Neural crest cell (in vitro differentiated cells): ENCODE measurements around the gene EVC. TPM values are rescaled to one million over a fixed set of nuclear protein-coding genes. Genes with fewer than 3 reads are reported as not detected.

Source experiments
- DNase-seq: peaks from one replicate; pipeline ENCODE4 v3.0.0; 2021; ENCODE audit warnings: low read depth, mixed read lengths, low spot score
- H3K27ac Mint-ChIP-seq: one replicate; pipeline ENCODE4 v1.8.0; 2021; ENCODE audit warnings: mild to moderate bottlenecking, mixed read lengths; ENCODE audit not compliant: unreplicated experiment
- H3K27me3 Mint-ChIP-seq: 2 replicates; pipeline ENCODE4 v1.8.0; 2021; ENCODE audit warnings: low read depth, mild to moderate bottlenecking, mixed read lengths
- H3K36me3 Mint-ChIP-seq: 2 replicates; pipeline ENCODE4 v1.8.0; 2021; ENCODE audit warnings: low read depth, mild to moderate bottlenecking, mixed read lengths
- H3K4me1 Mint-ChIP-seq: 2 replicates; pipeline ENCODE4 v1.8.0; 2021; ENCODE audit warnings: mixed read lengths
- H3K4me3 Mint-ChIP-seq: one replicate; pipeline ENCODE4 v1.8.0; 2021; ENCODE audit warnings: mild to moderate bottlenecking, mixed read lengths
- H3K9me3 Mint-ChIP-seq: 2 replicates; pipeline ENCODE4 v1.8.0; 2021; ENCODE audit warnings: mixed read lengths
- total RNA-seq: library from RNA; stranded (reverse); gene quantifications from 2 replicates; pipeline ENCODE4 v1.2.1, GENCODE V29; 2021
- TF ChIP-seq, protein P1 (sequence below): fragments of 200-600 bp; sonication (generic); conservative IDR thresholded peaks from 2 replicates; pipeline ENCODE4 v1.5.0; 2021; ENCODE audit warnings: antibody characterized with exemption, mild to moderate bottlenecking

The EVC gene
- total RNA-seq, 1 donor from 2014 or later = 24.4 TPM

DNA sequence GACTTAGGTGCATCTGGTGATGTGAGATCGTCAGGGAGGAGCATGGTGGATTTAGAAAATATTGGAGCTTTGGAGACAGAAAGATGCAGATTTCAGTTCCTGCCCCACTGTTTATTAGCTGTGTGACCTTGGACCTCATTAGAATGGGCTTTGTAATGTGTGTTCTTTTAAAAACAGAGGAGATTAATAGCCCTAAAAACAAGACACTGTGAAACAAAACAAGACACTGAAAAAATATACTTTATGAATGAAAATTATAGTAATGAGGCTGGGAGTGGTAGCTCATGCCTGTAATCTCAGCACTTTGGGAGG is 79.5 kb downstream of the EVC start:
- no peak overlapping the region for H3K4me3 Mint-ChIP-seq
- H3K27me3 Mint-ChIP-seq = no peaks in the 10 kb centered on the region
- no peak for DNase-seq
- H3K27ac Mint-ChIP-seq = no peak overlapping the region
- H3K9me3 Mint-ChIP-seq = no peaks in the 10 kb centered on the region
- H3K4me1 Mint-ChIP-seq = peaks cover 2% of the 10 kb centered on the region
- H3K36me3 Mint-ChIP-seq = peaks cover 23% of the 10 kb centered on the region
- TF ChIP-seq, protein P1, sequence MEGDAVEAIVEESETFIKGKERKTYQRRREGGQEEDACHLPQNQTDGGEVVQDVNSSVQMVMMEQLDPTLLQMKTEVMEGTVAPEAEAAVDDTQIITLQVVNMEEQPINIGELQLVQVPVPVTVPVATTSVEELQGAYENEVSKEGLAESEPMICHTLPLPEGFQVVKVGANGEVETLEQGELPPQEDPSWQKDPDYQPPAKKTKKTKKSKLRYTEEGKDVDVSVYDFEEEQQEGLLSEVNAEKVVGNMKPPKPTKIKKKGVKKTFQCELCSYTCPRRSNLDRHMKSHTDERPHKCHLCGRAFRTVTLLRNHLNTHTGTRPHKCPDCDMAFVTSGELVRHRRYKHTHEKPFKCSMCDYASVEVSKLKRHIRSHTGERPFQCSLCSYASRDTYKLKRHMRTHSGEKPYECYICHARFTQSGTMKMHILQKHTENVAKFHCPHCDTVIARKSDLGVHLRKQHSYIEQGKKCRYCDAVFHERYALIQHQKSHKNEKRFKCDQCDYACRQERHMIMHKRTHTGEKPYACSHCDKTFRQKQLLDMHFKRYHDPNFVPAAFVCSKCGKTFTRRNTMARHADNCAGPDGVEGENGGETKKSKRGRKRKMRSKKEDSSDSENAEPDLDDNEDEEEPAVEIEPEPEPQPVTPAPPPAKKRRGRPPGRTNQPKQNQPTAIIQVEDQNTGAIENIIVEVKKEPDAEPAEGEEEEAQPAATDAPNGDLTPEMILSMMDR = peak; percentile 14

DNA sequence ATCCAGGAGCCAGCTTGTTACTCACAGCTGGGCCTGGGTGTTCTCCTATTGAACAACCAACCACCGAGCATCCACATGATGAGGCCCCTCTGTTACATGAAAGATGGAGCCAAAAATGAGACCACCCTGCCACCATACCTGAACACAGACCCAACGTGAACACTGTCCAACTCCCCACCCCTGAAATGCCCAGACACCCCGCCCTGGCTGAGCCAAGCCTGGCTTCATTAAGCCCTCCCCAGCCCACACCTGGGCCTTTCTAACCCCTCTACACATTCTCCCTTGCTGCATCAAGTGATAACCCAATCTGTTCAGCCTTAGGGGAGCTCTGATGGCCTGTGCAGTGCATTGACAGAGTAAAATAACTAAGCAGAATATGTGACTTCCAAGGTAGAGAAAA is 80.7 kb downstream of the EVC start:
- peaks cover 29% of the 10 kb centered on the region for H3K36me3 Mint-ChIP-seq
- no peaks in the 10 kb centered on the region for H3K27me3 Mint-ChIP-seq
- TF ChIP-seq, protein P1 = no peak
- H3K9me3 Mint-ChIP-seq = no peaks in the 10 kb centered on the region
- no peak for DNase-seq
- H3K27ac Mint-ChIP-seq = no peak overlapping the region
- no peaks in the 10 kb centered on the region for H3K4me1 Mint-ChIP-seq
- no peak overlapping the region for H3K4me3 Mint-ChIP-seq

DNA sequence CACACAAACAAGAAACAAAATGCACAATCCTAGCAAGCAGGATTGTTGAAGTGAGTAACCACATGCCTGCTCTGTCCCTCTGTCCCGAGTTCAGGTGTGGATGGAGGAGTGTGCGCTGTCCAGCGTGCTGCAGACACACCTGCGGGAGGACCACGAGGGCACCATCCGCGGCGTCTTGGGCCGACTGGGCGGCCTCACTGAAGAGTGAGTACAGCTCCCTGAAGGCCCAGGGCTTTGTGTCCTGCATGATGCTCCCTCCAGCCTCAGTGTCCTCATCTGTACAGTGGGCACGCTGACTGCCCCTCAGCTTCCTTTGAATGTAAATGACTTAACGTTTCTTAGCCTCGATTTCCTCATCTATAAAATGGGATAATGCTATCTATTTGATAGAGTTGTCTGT is 82.5 kb downstream of the EVC start:
- no peak overlapping the region for H3K27ac Mint-ChIP-seq
- no peaks in the 10 kb centered on the region for H3K4me1 Mint-ChIP-seq
- H3K9me3 Mint-ChIP-seq = no peaks in the 10 kb centered on the region
- no peaks in the 10 kb centered on the region for H3K27me3 Mint-ChIP-seq
- peaks cover 21% of the 10 kb centered on the region for H3K36me3 Mint-ChIP-seq
- no peak overlapping the region for H3K4me3 Mint-ChIP-seq
- TF ChIP-seq, protein P1 = no peak
- DNase-seq = no peak

DNA sequence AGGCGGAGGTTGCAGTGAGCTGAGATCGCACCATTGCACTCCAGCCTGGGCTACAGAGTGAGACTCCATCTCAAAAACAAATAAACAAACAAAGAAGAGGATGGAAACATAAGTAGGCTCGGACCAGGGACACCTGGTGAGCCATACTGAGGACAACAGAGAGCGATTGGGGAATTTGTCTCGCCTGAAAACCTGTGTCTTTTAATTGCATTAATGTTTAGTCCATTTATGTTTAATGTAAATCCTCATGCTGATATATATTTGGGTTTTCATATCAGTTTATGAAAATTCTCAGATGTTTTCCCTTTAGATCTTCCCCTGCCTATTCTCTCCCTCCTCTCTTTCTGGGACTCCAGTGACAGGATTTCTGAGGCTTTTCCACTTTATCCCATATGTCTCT is 84.6 kb downstream of the EVC start:
- H3K27ac Mint-ChIP-seq = no peak overlapping the region
- H3K36me3 Mint-ChIP-seq = peaks cover 13% of the 10 kb centered on the region
- TF ChIP-seq, protein P1 = no peak
- H3K27me3 Mint-ChIP-seq = no peaks in the 10 kb centered on the region
- H3K4me3 Mint-ChIP-seq = no peak overlapping the region
- H3K9me3 Mint-ChIP-seq = no peaks in the 10 kb centered on the region
- DNase-seq = no peak
- no peaks in the 10 kb centered on the region for H3K4me1 Mint-ChIP-seq

DNA sequence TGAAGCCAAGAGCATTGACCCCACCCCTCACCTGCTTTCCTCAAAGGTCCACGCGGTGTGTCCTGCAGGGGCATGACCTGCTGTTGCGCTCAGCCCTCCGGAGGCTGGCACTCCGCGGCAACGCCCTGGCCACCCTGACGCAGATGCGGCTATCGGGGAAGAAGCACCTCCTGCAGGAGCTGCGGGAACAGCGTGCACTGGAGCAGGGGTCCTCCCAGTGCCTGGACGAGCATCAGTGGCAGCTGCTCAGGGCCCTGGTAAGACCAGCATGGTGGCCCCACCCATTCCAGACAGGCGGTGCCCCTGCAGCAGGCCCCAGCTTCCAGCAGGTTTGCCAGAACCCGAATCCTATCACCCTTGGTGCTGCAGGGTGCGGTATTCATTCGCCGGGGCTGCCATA is 86.0 kb downstream of the EVC start:
- TF ChIP-seq, protein P1 = no peak
- H3K4me3 Mint-ChIP-seq = no peak overlapping the region
- no peak for DNase-seq

DNA sequence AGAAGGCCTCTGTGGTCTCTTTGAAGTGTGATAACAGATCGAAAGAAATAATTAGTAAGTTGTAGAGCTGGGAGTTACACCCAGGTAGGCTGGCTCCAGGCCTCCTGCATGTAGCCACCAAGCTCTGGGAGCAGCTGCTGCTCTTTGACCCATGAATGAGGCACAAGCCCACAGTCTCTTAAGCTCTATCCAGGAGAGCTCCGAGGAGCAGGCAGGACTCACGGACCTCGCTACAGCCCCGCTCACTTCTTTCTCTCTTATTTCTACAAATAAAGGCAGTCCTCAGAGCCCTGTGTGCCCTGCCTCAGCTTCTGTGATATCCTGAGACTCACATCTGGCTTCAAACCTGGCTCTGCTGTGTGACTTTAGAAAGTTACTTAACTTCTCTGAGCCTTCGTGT is 86.9 kb downstream of the EVC start:
- H3K9me3 Mint-ChIP-seq = no peaks in the 10 kb centered on the region
- no peak overlapping the region for H3K4me3 Mint-ChIP-seq
- DNase-seq = no peak
- no peaks in the 10 kb centered on the region for H3K27me3 Mint-ChIP-seq
- TF ChIP-seq, protein P1 = no peak
- H3K27ac Mint-ChIP-seq = no peak overlapping the region
- no peaks in the 10 kb centered on the region for H3K4me1 Mint-ChIP-seq
- H3K36me3 Mint-ChIP-seq = peaks cover 20% of the 10 kb centered on the region

More for the DNA sequence above, 86.0 kb downstream of the EVC start:
- Mint-ChIP-seq H3K9me3 (no peaks in the 10 kb centered on the region), H3K27me3 (no peaks in the 10 kb centered on the region), H3K27ac (no peak overlapping the region), H3K36me3 (peaks cover 16% of the 10 kb centered on the region), H3K4me1 (no peaks in the 10 kb centered on the region)
